Measurements from ENCODE around the gene CCNY. TPM values are rescaled to one million over a fixed set of nuclear protein-coding genes. Genes with fewer than 3 reads are reported as not detected.
A peak's percentile ranks its signal among the peaks of the same experiment; 100 is the strongest.

Gene CCNY
- total and polyA plus RNA-seq, 2 of the 13 experiments (the other 11 are each of a cell fraction or from before 2014, with no cell fraction given) = 48.2 to 54.7 TPM

DNA sequence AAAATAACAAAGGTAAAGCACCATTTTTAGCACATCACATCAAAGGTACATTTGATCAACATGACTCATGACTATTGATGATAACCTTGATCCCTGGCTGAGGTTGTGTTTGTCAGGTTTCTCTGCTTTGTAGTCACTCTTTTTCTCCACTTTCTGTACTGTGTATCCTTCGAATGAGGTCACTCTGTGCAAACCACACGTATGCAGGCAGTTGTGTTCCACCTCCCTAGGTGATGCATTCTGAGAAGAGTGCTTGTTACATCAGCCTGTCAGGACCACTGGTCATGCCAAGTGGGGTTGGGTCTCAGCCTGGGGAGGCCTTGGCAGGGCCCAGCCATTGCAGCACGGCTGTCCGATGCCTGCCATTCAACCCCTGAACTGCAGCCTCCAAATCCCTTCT is 206.0 kb downstream of the CCNY start (continued):
- TF ChIP-seq, protein P1, sequence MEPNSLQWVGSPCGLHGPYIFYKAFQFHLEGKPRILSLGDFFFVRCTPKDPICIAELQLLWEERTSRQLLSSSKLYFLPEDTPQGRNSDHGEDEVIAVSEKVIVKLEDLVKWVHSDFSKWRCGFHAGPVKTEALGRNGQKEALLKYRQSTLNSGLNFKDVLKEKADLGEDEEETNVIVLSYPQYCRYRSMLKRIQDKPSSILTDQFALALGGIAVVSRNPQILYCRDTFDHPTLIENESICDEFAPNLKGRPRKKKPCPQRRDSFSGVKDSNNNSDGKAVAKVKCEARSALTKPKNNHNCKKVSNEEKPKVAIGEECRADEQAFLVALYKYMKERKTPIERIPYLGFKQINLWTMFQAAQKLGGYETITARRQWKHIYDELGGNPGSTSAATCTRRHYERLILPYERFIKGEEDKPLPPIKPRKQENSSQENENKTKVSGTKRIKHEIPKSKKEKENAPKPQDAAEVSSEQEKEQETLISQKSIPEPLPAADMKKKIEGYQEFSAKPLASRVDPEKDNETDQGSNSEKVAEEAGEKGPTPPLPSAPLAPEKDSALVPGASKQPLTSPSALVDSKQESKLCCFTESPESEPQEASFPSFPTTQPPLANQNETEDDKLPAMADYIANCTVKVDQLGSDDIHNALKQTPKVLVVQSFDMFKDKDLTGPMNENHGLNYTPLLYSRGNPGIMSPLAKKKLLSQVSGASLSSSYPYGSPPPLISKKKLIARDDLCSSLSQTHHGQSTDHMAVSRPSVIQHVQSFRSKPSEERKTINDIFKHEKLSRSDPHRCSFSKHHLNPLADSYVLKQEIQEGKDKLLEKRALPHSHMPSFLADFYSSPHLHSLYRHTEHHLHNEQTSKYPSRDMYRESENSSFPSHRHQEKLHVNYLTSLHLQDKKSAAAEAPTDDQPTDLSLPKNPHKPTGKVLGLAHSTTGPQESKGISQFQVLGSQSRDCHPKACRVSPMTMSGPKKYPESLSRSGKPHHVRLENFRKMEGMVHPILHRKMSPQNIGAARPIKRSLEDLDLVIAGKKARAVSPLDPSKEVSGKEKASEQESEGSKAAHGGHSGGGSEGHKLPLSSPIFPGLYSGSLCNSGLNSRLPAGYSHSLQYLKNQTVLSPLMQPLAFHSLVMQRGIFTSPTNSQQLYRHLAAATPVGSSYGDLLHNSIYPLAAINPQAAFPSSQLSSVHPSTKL (CRISPR knock-in tag; IDR thresholded peaks at IDR 0.05) = peak; percentile 60; the same call in 1 of the 2 replicates
- TF ChIP-seq SAP130 (CRISPR knock-in tag; IDR thresholded peaks at IDR 0.05; ENCODE audit: low read depth) (peak; percentile 54), TCF7 (IDR thresholded peaks at IDR 0.05; ENCODE audit: low read depth) (peak; percentile 67), ZNF10 (CRISPR knock-in tag; IDR thresholded peaks at IDR 0.05; ENCODE audit: borderline replicate concordance, low read depth) (no peak), RARA (CRISPR knock-in tag; IDR thresholded peaks at IDR 0.05) (peak; percentile 36; the same call in 1 of the 2 replicates), YEATS4 (CRISPR knock-in tag; IDR thresholded peaks at IDR 0.05; ENCODE audit: borderline replicate concordance) (no peak), KAT7 (CRISPR knock-in tag; IDR thresholded peaks at IDR 0.05; ENCODE audit: borderline replicate concordance) (no peak), SNAPC2 (CRISPR knock-in tag; IDR thresholded peaks at IDR 0.05) (no peak), MIXL1 (CRISPR knock-in tag; IDR thresholded peaks at IDR 0.05) (no peak), TBX2 (CRISPR knock-in tag; IDR thresholded peaks at IDR 0.05; ENCODE audit: borderline replicate concordance) (no peak), NFE2L2 (IDR thresholded peaks at IDR 0.05; ENCODE audit: low read length) (peak; percentile 31; the same call in 1 of the 2 replicates), ZSCAN9 (CRISPR knock-in tag; IDR thresholded peaks at IDR 0.05; ENCODE audit: borderline replicate concordance) (no peak), ZNF792 (CRISPR knock-in tag; IDR thresholded peaks at IDR 0.05) (no peak), HCFC1 (IDR thresholded peaks at IDR 0.05; ENCODE audit: low read depth, low read length) (no peak), ETV6 (CRISPR knock-in tag; conservative IDR thresholded peaks at IDR 0.05) (no peak), ZNF777 (CRISPR knock-in tag; IDR thresholded peaks at IDR 0.05) (no peak), CREM (IDR thresholded peaks at IDR 0.05) (no peak), CREM (CRISPR knock-in tag; IDR thresholded peaks at IDR 0.05) (no peak), SRY (CRISPR knock-in tag; IDR thresholded peaks at IDR 0.05) (no peak), RBFOX2 (IDR thresholded peaks at IDR 0.05; ENCODE audit: low read depth, low read length) (no peak), XBP1 (CRISPR knock-in tag; IDR thresholded peaks at IDR 0.05) (no peak), ZNF607 (CRISPR knock-in tag; IDR thresholded peaks at IDR 0.05; ENCODE audit: borderline replicate concordance) (no peak), MLLT10 (CRISPR knock-in tag; IDR thresholded peaks at IDR 0.05) (no peak), GATAD2A (CRISPR knock-in tag; IDR thresholded peaks at IDR 0.05) (peak; percentile 60), ZNF24 (IDR thresholded peaks at IDR 0.05) (no peak), ZNF160 (CRISPR knock-in tag; IDR thresholded peaks at IDR 0.05) (no peak), ZSCAN12 (CRISPR knock-in tag; IDR thresholded peaks at IDR 0.05) (no peak), ZC3H4 (CRISPR knock-in tag; IDR thresholded peaks at IDR 0.05; ENCODE audit: borderline replicate concordance) (no peak), SOX6 (IDR thresholded peaks at IDR 0.05) (no peak), SOX6 (CRISPR knock-in tag; IDR thresholded peaks at IDR 0.05) (peak; percentile 63; the same call in 1 of the 2 replicates)

Data from HepG2 (cell line).